OCI-LY7 (cell line): ENCODE results near the gene EVC.

Experiments used
- EZH2phosphoT487 ChIP-seq: fragments of 200-600 bp; sonication (generic); IDR thresholded peaks from 2 replicates; pipeline ENCODE4 v1.6.1; 2018; ENCODE audit warnings: low read depth, borderline replicate concordance, mild to moderate bottlenecking, mixed run types, antibody characterized with exemption, low read length, moderate library complexity, mixed read lengths
- TF ChIP-seq, protein P1 (sequence below): fragments of 200-600 bp; sonication (generic); conservative IDR thresholded peaks from 2 replicates; pipeline ENCODE4 v1.5.1; 2014; ENCODE audit warnings: mild to moderate bottlenecking, antibody characterized with exemption, low read length, moderate library complexity, mixed read lengths

DNA sequence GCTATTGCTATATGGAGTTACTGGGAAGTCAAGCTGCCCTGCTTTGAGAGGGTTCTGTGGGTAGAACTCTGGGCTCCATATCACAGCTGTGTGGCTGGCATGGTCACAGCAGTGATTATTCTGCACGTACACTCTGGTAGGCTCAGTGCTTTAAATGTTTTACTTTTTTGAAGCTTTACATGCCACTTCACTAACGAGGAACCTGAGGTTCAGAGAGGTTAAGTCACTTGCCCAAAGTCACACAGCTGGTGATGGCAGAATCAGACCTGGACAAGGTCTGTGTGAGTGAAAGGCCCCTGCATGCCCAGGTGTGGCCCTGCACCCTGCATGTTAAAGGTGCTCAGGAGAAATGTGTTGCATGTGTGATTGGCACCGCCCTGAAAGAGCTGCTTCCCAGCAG lies 24.5 kb downstream of the EVC start:
- TF ChIP-seq, protein P1, sequence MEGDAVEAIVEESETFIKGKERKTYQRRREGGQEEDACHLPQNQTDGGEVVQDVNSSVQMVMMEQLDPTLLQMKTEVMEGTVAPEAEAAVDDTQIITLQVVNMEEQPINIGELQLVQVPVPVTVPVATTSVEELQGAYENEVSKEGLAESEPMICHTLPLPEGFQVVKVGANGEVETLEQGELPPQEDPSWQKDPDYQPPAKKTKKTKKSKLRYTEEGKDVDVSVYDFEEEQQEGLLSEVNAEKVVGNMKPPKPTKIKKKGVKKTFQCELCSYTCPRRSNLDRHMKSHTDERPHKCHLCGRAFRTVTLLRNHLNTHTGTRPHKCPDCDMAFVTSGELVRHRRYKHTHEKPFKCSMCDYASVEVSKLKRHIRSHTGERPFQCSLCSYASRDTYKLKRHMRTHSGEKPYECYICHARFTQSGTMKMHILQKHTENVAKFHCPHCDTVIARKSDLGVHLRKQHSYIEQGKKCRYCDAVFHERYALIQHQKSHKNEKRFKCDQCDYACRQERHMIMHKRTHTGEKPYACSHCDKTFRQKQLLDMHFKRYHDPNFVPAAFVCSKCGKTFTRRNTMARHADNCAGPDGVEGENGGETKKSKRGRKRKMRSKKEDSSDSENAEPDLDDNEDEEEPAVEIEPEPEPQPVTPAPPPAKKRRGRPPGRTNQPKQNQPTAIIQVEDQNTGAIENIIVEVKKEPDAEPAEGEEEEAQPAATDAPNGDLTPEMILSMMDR, result no peak
- no peak for TF ChIP-seq EZH2phosphoT487
